GM19043 (cell line): ENCODE results near the gene HSDL2.
A peak's percentile ranks its signal among the peaks of the same experiment; 100 is the strongest.
"Not testable (repeated sequence)": the region's sequence is repeated elsewhere in the genome, so short reads cannot be mapped to it uniquely, and the experiment has no call there.

ENCODE experiments used
- ATAC-seq: cut with Tn5 transposase; IDR thresholded peaks from one replicate; pipeline ENCODE4 v1.9.1; 2021; ENCODE audit warnings: low read depth; ENCODE audit not compliant: unreplicated experiment

HSDL2 gene

GRCh38 chr9:112365257-112365656 lies 14.7 kb upstream of the HSDL2 start:
- not testable (repeated sequence) for ATAC-seq

- ATAC-seq: no peak
Measured at GRCh38 chr9:112366591-112366990, 13.3 kb upstream of the HSDL2 start.

GRCh38 chr9:112367465-112367864 lies 12.4 kb upstream of the HSDL2 start:
- ATAC-seq: no peak

GRCh38 chr9:112369817-112370216 lies 10.1 kb upstream of the HSDL2 start:
- no peak for ATAC-seq

GRCh38 chr9:112371060-112371459 lies 8.8 kb upstream of the HSDL2 start:
- no peak for ATAC-seq

GRCh38 chr9:112373666-112374065 lies 6.2 kb upstream of the HSDL2 start:
- ATAC-seq: not testable (repeated sequence)

GRCh38 chr9:112374232-112374631 lies 5.7 kb upstream of the HSDL2 start:
- ATAC-seq: not testable (repeated sequence)

- ATAC-seq: no peak
Measured at GRCh38 chr9:112375361-112375760, 4.5 kb upstream of the HSDL2 start.

- no peak for ATAC-seq
Measured at GRCh38 chr9:112377087-112377486, 2.8 kb upstream of the HSDL2 start.

- ATAC-seq: no peak
Measured at GRCh38 chr9:112377684-112378327, 2.1 kb upstream of the HSDL2 start.

- ATAC-seq: peak; percentile 6
Measured at GRCh38 chr9:112378328-112379176, 1.4 kb upstream of the HSDL2 start.

- ATAC-seq: peak; percentile 80
Measured at GRCh38 chr9:112379177-112380101, 469 bp upstream of the HSDL2 start.

GRCh38 chr9:112380825-112381221 lies 915 bp downstream of the HSDL2 start:
- ATAC-seq: no peak

GRCh38 chr9:112382066-112382465 lies 2.2 kb downstream of the HSDL2 start:
- no peak for ATAC-seq

GRCh38 chr9:112382501-112383364 lies 2.8 kb downstream of the HSDL2 start:
- ATAC-seq: no peak

- no peak for ATAC-seq
Measured at GRCh38 chr9:112384219-112384618, 4.3 kb downstream of the HSDL2 start.

GRCh38 chr9:112384690-112385089 lies 4.8 kb downstream of the HSDL2 start:
- no peak for ATAC-seq

GRCh38 chr9:112387115-112387514 lies 7.2 kb downstream of the HSDL2 start:
- ATAC-seq: no peak

- not testable (repeated sequence) for ATAC-seq
Measured at GRCh38 chr9:112389897-112390296, 10.0 kb downstream of the HSDL2 start.
